ENCODE results near the gene RNF13. TPM values are rescaled to one million over a fixed set of nuclear protein-coding genes. Genes with fewer than 3 reads are reported as not detected.

Gene RNF13
- total RNA-seq, 1 experiment from 2014 or later = 108 TPM

- Mint-ChIP-seq H3K4me1 (ENCODE audit: low read depth, unreplicated experiment) (no peaks in the 10 kb centered on the region), H3K27ac (ENCODE audit: unreplicated experiment) (no peak overlapping the region), H3K9me3 (ENCODE audit: low read depth, unreplicated experiment) (no peaks in the 10 kb centered on the region), H3K4me3 (ENCODE audit: low read depth, unreplicated experiment) (no peak overlapping the region), H3K27me3 (ENCODE audit: unreplicated experiment) (no peaks in the 10 kb centered on the region), H3K36me3 (ENCODE audit: insufficient read depth, unreplicated experiment) (no peaks in the 10 kb centered on the region)
- intact Hi-C loops (cut with micrococcal nuclease; ENCODE audit: unreplicated experiment) = loop anchor here (1.0 kb wide), 2 partner anchors 259 to 277 kb away; no protein-coding TSS in a partner anchor
- BruUV-seq (replicated peaks) = no TSS peak
- peak; percentile 87 for DNase-seq
- CTCF ChIA-PET = interaction anchor here (0.6 to 8.1 kb wide), 24 partner anchors 8 to 906 kb away, joined by 3 to 167 read pairs (median 4); partner anchors contain the start of gene COMMD2
- peak; percentile 95 for TF ChIP-seq CTCF (IDR thresholded peaks at IDR 0.05; ENCODE audit: unreplicated experiment)
Observed at GRCh38 chr3:149771652-149772271, 41.3 kb upstream of the RNF13 start.

GRCh38 chr3:149772861-149773260, 40.2 kb upstream of the RNF13 start:
- Mint-ChIP-seq H3K27ac (ENCODE audit: unreplicated experiment) (no peak overlapping the region), H3K4me1 (ENCODE audit: low read depth, unreplicated experiment) (no peaks in the 10 kb centered on the region), H3K9me3 (ENCODE audit: low read depth, unreplicated experiment) (no peaks in the 10 kb centered on the region), H3K27me3 (ENCODE audit: unreplicated experiment) (no peaks in the 10 kb centered on the region), H3K4me3 (ENCODE audit: low read depth, unreplicated experiment) (no peak overlapping the region), H3K36me3 (ENCODE audit: insufficient read depth, unreplicated experiment) (no peaks in the 10 kb centered on the region)
- CTCF ChIA-PET = interaction anchor here (2.3 kb wide), 1 partner anchor 35 kb away, joined by 7 read pairs; no protein-coding TSS in a partner anchor
- intact Hi-C loops (cut with micrococcal nuclease; ENCODE audit: unreplicated experiment) = no loop called here
- no peak for TF ChIP-seq CTCF (IDR thresholded peaks at IDR 0.05; ENCODE audit: unreplicated experiment)
- no peak for DNase-seq
- no TSS peak for BruUV-seq (replicated peaks)

- no TSS peak for BruUV-seq (replicated peaks)
- H3K27ac Mint-ChIP-seq (ENCODE audit: unreplicated experiment) = no peak overlapping the region
- H3K9me3 Mint-ChIP-seq (ENCODE audit: low read depth, unreplicated experiment) = no peaks in the 10 kb centered on the region
- H3K27me3 Mint-ChIP-seq (ENCODE audit: unreplicated experiment) = no peaks in the 10 kb centered on the region
- H3K4me1 Mint-ChIP-seq (ENCODE audit: low read depth, unreplicated experiment) = no peaks in the 10 kb centered on the region
- CTCF ChIA-PET = interaction anchor here (2.1 to 3.3 kb wide), 2 partner anchors 10 to 32 kb away, joined by 7 to 16 read pairs; no protein-coding TSS in a partner anchor
- H3K36me3 Mint-ChIP-seq (ENCODE audit: insufficient read depth, unreplicated experiment) = no peaks in the 10 kb centered on the region
- no peak for TF ChIP-seq CTCF (IDR thresholded peaks at IDR 0.05; ENCODE audit: unreplicated experiment)
- intact Hi-C loops (cut with micrococcal nuclease; ENCODE audit: unreplicated experiment) = no loop called here
- no peak for DNase-seq
- no peak overlapping the region for H3K4me3 Mint-ChIP-seq (ENCODE audit: low read depth, unreplicated experiment)
Observed at GRCh38 chr3:149776170-149776569, 36.8 kb upstream of the RNF13 start.

- Mint-ChIP-seq H3K36me3 (ENCODE audit: insufficient read depth, unreplicated experiment) (no peaks in the 10 kb centered on the region), H3K4me3 (ENCODE audit: low read depth, unreplicated experiment) (no peak overlapping the region), H3K27ac (ENCODE audit: unreplicated experiment) (no peak overlapping the region), H3K9me3 (ENCODE audit: low read depth, unreplicated experiment) (no peaks in the 10 kb centered on the region), H3K4me1 (ENCODE audit: low read depth, unreplicated experiment) (no peaks in the 10 kb centered on the region), H3K27me3 (ENCODE audit: unreplicated experiment) (no peaks in the 10 kb centered on the region)
- intact Hi-C loops (cut with micrococcal nuclease; ENCODE audit: unreplicated experiment) = no loop called here
- CTCF ChIA-PET = interaction anchor here (0.7 to 3.3 kb wide), 3 partner anchors 11 to 31 kb away, joined by 3 to 16 read pairs (median 7); no protein-coding TSS in a partner anchor
- TF ChIP-seq CTCF (IDR thresholded peaks at IDR 0.05; ENCODE audit: unreplicated experiment) = no peak
- BruUV-seq (replicated peaks) = no TSS peak
- no peak for DNase-seq
Observed at GRCh38 chr3:149777414-149778214, 35.4 kb upstream of the RNF13 start.
